ENCODE measurements around the gene FLNB.

Gene FLNB

GRCh38 chr3:58098531-58098930 lies 90.3 kb downstream of the FLNB start:
- TF ChIP-seq REST (IDR thresholded peaks at IDR 0.05; ENCODE audit: insufficient read depth in 1 of 2, low read depth in 2 of 2, low read length in 2 of 2) (no peak), TAF1 (IDR thresholded peaks at IDR 0.05; ENCODE audit: borderline replicate concordance, insufficient read depth, low read length) (no peak), POLR2AphosphoS5 (IDR thresholded peaks at IDR 0.05; ENCODE audit: low read depth, low read length) (no peak), SIN3A (IDR thresholded peaks at IDR 0.05; ENCODE audit: borderline replicate concordance, insufficient read depth, low read length) (no peak), FOXP2 (optimal IDR thresholded peaks at IDR 0.05; ENCODE audit: borderline replicate concordance, extremely low read depth, extremely low read length, insufficient read depth) (no peak)

GRCh38 chr3:58099865-58100264 lies 91.6 kb downstream of the FLNB start:
- TF ChIP-seq REST (IDR thresholded peaks at IDR 0.05; ENCODE audit: insufficient read depth in 1 of 2, low read depth in 2 of 2, low read length in 2 of 2) (no peak), TAF1 (IDR thresholded peaks at IDR 0.05; ENCODE audit: borderline replicate concordance, insufficient read depth, low read length) (no peak), POLR2AphosphoS5 (IDR thresholded peaks at IDR 0.05; ENCODE audit: low read depth, low read length) (no peak), FOXP2 (optimal IDR thresholded peaks at IDR 0.05; ENCODE audit: borderline replicate concordance, extremely low read depth, extremely low read length, insufficient read depth) (no peak), SIN3A (IDR thresholded peaks at IDR 0.05; ENCODE audit: borderline replicate concordance, insufficient read depth, low read length) (no peak)

GRCh38 chr3:58101499-58102389 lies 93.5 kb downstream of the FLNB start:
- TF ChIP-seq TAF1 (IDR thresholded peaks at IDR 0.05; ENCODE audit: borderline replicate concordance, insufficient read depth, low read length), result no peak
- no peak for TF ChIP-seq FOXP2 (optimal IDR thresholded peaks at IDR 0.05; ENCODE audit: borderline replicate concordance, extremely low read depth, extremely low read length, insufficient read depth)
- TF ChIP-seq REST (IDR thresholded peaks at IDR 0.05; ENCODE audit: insufficient read depth in 1 of 2, low read depth in 2 of 2, low read length in 2 of 2), result no peak
- TF ChIP-seq POLR2AphosphoS5 (IDR thresholded peaks at IDR 0.05; ENCODE audit: low read depth, low read length), result no peak
- no peak for TF ChIP-seq SIN3A (IDR thresholded peaks at IDR 0.05; ENCODE audit: borderline replicate concordance, insufficient read depth, low read length)

- TF ChIP-seq SIN3A (IDR thresholded peaks at IDR 0.05; ENCODE audit: borderline replicate concordance, insufficient read depth, low read length) (no peak), TAF1 (IDR thresholded peaks at IDR 0.05; ENCODE audit: borderline replicate concordance, insufficient read depth, low read length) (no peak), FOXP2 (optimal IDR thresholded peaks at IDR 0.05; ENCODE audit: borderline replicate concordance, extremely low read depth, extremely low read length, insufficient read depth) (no peak), REST (IDR thresholded peaks at IDR 0.05; ENCODE audit: insufficient read depth in 1 of 2, low read depth in 2 of 2, low read length in 2 of 2) (no peak), POLR2AphosphoS5 (IDR thresholded peaks at IDR 0.05; ENCODE audit: low read depth, low read length) (no peak)
Measured at GRCh38 chr3:58102390-58102750, 94.1 kb downstream of the FLNB start.

All from PFSK-1 (cell line).